ENCODE results near the gene HDGFL2.

DNA sequence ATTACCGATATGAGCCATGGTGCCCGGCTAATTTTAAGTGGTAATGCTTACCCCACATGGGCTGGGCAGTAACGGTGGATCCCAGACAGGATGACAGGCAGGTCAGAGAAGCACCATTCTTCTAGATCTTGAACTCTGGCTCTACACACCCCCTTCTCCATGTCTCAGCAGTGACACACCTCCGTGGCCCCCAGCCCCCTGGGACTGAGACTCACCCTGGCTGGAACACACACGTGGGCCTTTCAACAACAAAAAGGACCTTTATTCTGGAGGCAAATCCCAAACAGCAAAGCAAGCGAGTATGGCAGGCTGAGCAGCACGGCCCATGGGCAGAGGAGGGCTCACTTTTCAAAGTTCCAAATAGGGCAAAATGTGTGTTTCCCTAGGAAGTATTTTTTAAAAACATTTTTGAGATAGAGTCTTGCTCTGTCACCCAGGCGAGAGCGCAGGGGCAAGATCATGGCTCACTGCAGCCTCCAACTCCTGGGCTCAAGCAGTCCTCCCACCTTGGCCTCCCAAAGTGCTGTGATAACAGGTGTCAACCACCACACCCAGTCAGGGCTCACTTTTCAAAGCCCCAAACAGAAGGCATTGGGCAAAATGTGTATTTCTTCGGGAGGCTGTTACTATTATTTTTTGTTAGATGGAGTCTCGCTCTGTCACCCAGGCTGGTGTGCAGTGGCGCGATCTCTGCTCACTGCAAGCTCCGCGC, 50.4 kb downstream of the HDGFL2 start:
- TF ChIP-seq, protein P1, sequence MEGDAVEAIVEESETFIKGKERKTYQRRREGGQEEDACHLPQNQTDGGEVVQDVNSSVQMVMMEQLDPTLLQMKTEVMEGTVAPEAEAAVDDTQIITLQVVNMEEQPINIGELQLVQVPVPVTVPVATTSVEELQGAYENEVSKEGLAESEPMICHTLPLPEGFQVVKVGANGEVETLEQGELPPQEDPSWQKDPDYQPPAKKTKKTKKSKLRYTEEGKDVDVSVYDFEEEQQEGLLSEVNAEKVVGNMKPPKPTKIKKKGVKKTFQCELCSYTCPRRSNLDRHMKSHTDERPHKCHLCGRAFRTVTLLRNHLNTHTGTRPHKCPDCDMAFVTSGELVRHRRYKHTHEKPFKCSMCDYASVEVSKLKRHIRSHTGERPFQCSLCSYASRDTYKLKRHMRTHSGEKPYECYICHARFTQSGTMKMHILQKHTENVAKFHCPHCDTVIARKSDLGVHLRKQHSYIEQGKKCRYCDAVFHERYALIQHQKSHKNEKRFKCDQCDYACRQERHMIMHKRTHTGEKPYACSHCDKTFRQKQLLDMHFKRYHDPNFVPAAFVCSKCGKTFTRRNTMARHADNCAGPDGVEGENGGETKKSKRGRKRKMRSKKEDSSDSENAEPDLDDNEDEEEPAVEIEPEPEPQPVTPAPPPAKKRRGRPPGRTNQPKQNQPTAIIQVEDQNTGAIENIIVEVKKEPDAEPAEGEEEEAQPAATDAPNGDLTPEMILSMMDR (IDR thresholded peaks at IDR 0.05; ENCODE audit: low read length) = no peak
- TF ChIP-seq EZH2 (optimal IDR thresholded peaks at IDR 0.05; ENCODE audit: low read depth, low read length) = no peak
- no peak for TF ChIP-seq EZH2phosphoT487 (IDR thresholded peaks at IDR 0.05; ENCODE audit: low read length)
